Bronchial epithelial cell (primary cell): ENCODE results near the gene VAV1. TPM values are rescaled to one million over a fixed set of nuclear protein-coding genes. Genes with fewer than 3 reads are reported as not detected.
A peak's percentile ranks its signal among the peaks of the same experiment; 100 is the strongest.

Source experiments
- DNase-seq: peaks from one replicate; pipeline ENCODE4 v3.0.0-alpha.2; 2010; ENCODE audit warnings: low read depth
- FAIRE-seq: peaks from 2 replicates; lab custom pipeline; 2011; peaks lifted over from hg19 to GRCh38; lab: Jason Lieb, UNC
- H3K27me3 ChIP-seq: 2 replicates; pipeline ENCODE4 v1.5.1; 2011; ENCODE audit warnings: low read length; ENCODE audit not compliant: control insufficient read depth, insufficient read depth
- H3K36me3 ChIP-seq: 2 replicates; pipeline ENCODE4 v1.5.1; 2011; ENCODE audit warnings: low read length; ENCODE audit not compliant: control insufficient read depth, insufficient read depth
- H3K4me3 ChIP-seq: 2 replicates; pipeline ENCODE4 v1.5.1; 2011; ENCODE audit warnings: mild to moderate bottlenecking, low read depth, low read length, control low read depth
- total RNA-seq: library from RNA; depleted of rRNA; stranded (reverse); fragments of >200 nt; gene quantifications from 2 replicates; pipeline ENCODE4 v1.2.1, GENCODE V29; 2014
- TF ChIP-seq, protein P1 (sequence below): IDR thresholded peaks from 2 replicates; pipeline ENCODE4 v1.5.1; 2011; ENCODE audit warnings: mild to moderate bottlenecking, moderate library complexity, low read length, control low read depth, inconsistent platforms; ENCODE audit not compliant: insufficient read depth, severe bottlenecking

The VAV1 gene
- total RNA-seq, 1 donor from 2014 or later: 0.53 TPM

DNA sequence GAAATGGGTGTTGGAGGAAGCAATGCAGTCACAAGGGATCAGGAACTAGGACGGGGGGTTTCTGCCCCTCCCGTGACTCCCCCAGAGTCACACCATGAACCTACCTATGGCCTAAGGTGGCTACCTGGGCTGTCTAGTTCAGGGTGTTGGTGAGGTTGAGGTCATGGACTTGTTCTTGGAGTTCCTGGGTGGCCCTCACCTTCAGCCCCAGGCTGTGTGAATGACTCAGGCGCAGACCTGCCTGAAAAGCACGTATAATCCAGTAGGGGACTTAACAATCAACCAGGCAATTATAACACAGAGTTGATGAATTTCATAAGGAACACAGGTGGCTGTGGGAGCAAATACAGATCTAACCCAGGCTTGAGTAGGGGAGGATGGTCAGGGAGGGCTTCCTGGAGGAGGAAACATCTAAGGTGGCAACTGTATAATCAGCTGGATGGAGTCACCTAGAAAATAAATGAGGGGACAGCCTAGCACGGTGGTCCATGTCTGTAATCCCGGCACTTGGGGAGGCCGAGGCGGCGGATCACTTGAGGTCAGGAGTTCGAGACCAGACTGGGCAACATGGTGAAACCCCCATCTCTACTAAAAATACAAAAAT, 89.3 kb downstream of the VAV1 start:
- DNase-seq: peak; percentile 57
- TF ChIP-seq, protein P1, sequence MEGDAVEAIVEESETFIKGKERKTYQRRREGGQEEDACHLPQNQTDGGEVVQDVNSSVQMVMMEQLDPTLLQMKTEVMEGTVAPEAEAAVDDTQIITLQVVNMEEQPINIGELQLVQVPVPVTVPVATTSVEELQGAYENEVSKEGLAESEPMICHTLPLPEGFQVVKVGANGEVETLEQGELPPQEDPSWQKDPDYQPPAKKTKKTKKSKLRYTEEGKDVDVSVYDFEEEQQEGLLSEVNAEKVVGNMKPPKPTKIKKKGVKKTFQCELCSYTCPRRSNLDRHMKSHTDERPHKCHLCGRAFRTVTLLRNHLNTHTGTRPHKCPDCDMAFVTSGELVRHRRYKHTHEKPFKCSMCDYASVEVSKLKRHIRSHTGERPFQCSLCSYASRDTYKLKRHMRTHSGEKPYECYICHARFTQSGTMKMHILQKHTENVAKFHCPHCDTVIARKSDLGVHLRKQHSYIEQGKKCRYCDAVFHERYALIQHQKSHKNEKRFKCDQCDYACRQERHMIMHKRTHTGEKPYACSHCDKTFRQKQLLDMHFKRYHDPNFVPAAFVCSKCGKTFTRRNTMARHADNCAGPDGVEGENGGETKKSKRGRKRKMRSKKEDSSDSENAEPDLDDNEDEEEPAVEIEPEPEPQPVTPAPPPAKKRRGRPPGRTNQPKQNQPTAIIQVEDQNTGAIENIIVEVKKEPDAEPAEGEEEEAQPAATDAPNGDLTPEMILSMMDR: no peak
- Histone ChIP-seq H3K36me3 (no peaks in the 10 kb centered on the region), H3K27me3 (no peaks in the 10 kb centered on the region), H3K4me3 (no peak overlapping the region)
- no peak for FAIRE-seq

DNA sequence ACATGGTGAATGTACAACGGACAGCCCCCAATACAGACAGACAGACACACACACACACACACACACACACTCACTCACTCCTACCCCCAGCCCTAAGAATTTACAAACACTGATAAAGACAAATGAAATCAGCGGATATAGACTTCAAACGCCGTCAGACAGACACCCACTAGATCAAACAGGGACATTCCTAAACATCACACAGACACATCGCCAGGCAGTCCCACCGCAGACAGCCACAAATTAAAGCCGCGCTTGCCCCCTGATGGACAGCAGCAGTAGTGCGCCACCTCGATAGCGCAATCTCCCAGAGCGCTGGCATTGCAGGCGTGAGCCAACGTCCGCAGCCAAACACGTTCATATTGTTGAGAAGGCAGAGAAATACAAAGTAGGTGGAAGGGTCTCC, 90.2 kb downstream of the VAV1 start:
- no peaks in the 10 kb centered on the region for H3K36me3 ChIP-seq
- H3K27me3 ChIP-seq: no peaks in the 10 kb centered on the region
- H3K4me3 ChIP-seq: no peak overlapping the region
- DNase-seq (peak; percentile 73), FAIRE-seq (no peak)
- TF ChIP-seq, protein P1: peak; percentile 93

DNA sequence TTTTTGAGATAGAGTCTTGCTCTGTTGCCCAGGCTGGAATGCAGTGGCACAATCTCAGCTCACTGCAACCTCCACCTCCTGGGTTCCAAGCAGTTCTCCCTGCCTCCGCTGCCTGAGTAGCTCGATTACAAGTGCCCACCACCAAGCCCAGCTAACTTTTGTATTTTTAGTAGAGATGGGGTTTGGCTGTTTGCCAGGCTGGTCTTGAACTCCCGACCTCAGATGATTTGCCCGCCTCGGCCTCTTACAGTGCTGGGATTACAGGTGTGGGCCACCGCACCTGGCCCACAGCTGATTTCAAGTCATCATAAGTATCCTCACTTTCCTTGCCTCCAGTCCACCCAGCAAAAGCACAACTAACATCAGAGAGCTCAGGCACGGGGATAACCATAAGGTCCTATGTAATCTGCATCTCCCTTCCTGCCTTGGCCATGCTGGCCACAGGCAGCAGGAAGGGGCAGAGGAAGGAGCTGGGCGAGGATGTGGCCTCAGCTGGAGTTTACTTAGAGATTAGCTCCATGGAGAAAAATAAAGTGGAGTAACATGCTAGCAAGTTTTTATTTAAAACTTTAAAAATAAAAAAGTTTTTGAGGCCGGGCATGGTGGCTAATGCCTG, 91.9 kb downstream of the VAV1 start:
- Histone ChIP-seq H3K4me3 (no peak overlapping the region), H3K27me3 (no peaks in the 10 kb centered on the region), H3K36me3 (no peaks in the 10 kb centered on the region)
- TF ChIP-seq, protein P1: no peak
- no peak for DNase-seq
- FAIRE-seq: no peak

DNA sequence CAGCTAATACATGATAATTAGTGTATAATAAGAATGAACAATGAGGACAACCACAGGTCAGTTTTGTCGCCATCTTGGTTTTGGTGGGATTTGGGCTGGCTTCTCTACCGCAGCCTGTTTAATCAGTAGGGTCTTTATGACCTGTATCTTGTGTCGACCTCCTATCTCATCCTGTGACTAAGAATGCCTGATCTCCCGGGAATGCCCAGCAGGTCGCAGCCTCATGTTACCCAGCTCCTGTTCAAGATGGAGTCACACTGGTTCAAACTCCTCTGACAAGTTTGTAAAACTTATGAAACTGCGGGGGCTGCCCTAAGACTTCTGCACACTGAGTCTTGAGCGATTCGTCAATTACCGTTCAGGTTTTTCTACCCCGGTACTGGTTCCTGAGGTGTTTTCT, 93.3 kb downstream of the VAV1 start:
- no peak for FAIRE-seq
- Histone ChIP-seq H3K27me3 (no peaks in the 10 kb centered on the region), H3K4me3 (no peak overlapping the region), H3K36me3 (no peaks in the 10 kb centered on the region)
- no peak for DNase-seq
- TF ChIP-seq, protein P1: no peak

DNA sequence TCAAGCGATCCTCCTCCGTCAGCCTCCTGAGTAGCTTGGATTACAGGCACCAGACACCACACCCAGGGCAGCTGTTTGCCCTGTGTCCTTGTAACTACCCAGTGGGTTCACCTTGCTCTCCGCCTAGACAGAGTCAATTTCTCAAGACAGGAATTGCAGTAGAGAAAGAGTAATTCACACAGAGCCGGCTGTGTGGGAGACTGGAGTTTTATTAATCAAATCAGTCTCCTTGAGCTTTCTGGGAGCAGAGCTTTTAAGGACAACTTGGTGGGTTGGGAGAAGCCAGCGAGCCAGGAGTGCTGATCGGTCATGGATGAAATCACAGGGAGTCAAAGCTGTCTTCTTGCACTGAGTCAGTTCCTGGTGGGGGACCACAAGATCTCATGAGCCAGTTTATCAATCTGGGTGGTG, 94.2 kb downstream of the VAV1 start:
- TF ChIP-seq, protein P1: no peak
- no peak for DNase-seq
- no peak overlapping the region for H3K4me3 ChIP-seq
- FAIRE-seq: no peak
- no peaks in the 10 kb centered on the region for H3K36me3 ChIP-seq
- H3K27me3 ChIP-seq: no peaks in the 10 kb centered on the region
